CD14-positive monocyte (primary cell): ENCODE results near the gene GRHL1. TPM values are rescaled to one million over a fixed set of nuclear protein-coding genes. Genes with fewer than 3 reads are reported as not detected.
"Not testable (repeated sequence)": the region's sequence is repeated elsewhere in the genome, so short reads cannot be mapped to it uniquely, and the experiment has no call there.

Experiments used
- DNase-seq, 3 donors: peaks; one replicate each; pipeline ENCODE4 v3.0.0-alpha.2; 2011 to 2022
- H2AFZ ChIP-seq: 2 replicates; pipeline ENCODE4 v1.6.0; 2012; ENCODE audit warnings: mild to moderate bottlenecking, low read depth, low read length, inconsistent platforms; ENCODE audit not compliant: insufficient read depth, poor library complexity, severe bottlenecking
- H3K27ac ChIP-seq, 2 donors: 1 replicate in 1 of 2; 2 replicates in 1 of 2; pipeline ENCODE4 v1.5.1; 2012 to 2013; ENCODE audit warnings: low read length in 2 of 2, control low read depth in 1 of 2, inconsistent platforms in 1 of 2, low read depth in 1 of 2, mild to moderate bottlenecking in 1 of 2
- H3K27me3 ChIP-seq, 2 donors: one replicate each; pipeline versions ENCODE4 v1.6.0 to v1.6.1; 2011 to 2013; ENCODE audit warnings: low read length in 2 of 2; ENCODE audit not compliant: control insufficient read depth in 2 of 2, insufficient read depth in 2 of 2
- H3K36me3 ChIP-seq, 2 donors: replicated peaks in 1 of 2; 1 replicate in 1 of 2; 2 replicates in 1 of 2; pipeline versions ENCODE4 v1.5.1 to v1.6.1; 2012 to 2013; ENCODE audit warnings: low read length in 2 of 2, control low read depth in 1 of 2, inconsistent platforms in 1 of 2, mild to moderate bottlenecking in 1 of 2; ENCODE audit not compliant: insufficient read depth in 2 of 2, control insufficient read depth in 1 of 2
- H3K4me1 ChIP-seq, 2 donors: 1 replicate in 1 of 2; 2 replicates in 1 of 2; pipeline versions ENCODE4 v1.5.1 to v1.6.1; 2012 to 2013; ENCODE audit warnings: low read length in 2 of 2, control low read depth in 1 of 2, inconsistent platforms in 1 of 2, mild to moderate bottlenecking in 1 of 2, moderate library complexity in 1 of 2; ENCODE audit not compliant: insufficient read depth in 2 of 2, control insufficient read depth in 1 of 2
- H3K4me2 ChIP-seq: replicated peaks from 2 replicates; pipeline ENCODE3; 2012; ENCODE audit warnings: low read length, moderate library complexity, mild to moderate bottlenecking; ENCODE audit not compliant: poor library complexity, severe bottlenecking; ENCODE audit errors: extremely low read depth
- H3K4me3 ChIP-seq, 3 experiments: fragments of 200-600 bp in 1 of 3; sonication (generic) in 1 of 3; replicated peaks in 1 of 3; 1 replicate in 2 of 3; 2 replicates in 1 of 3; pipeline ENCODE4 v1.5.1; 2011 to 2013; ENCODE audit warnings: low read length in 3 of 3, mild to moderate bottlenecking in 3 of 3, control low read depth in 2 of 3, low read depth in 2 of 3, inconsistent platforms in 1 of 3, moderate library complexity in 1 of 3
- H3K79me2 ChIP-seq: 2 replicates; pipeline ENCODE4 v1.6.0; 2012; ENCODE audit warnings: mild to moderate bottlenecking, control low read depth, inconsistent platforms, low read length, moderate library complexity; ENCODE audit not compliant: insufficient read depth
- H3K9ac ChIP-seq: 2 replicates; pipeline ENCODE4 v1.6.0; 2017; ENCODE audit warnings: low read length, mild to moderate bottlenecking; ENCODE audit not compliant: insufficient read depth, poor library complexity, severe bottlenecking
- H3K9me3 ChIP-seq, 2 donors: replicated peaks in 1 of 2; 1 replicate in 1 of 2; 2 replicates in 1 of 2; pipeline versions ENCODE4 v1.5.1 to v1.6.1; 2012 to 2013; ENCODE audit warnings: low read length in 2 of 2, control low read depth in 1 of 2; ENCODE audit not compliant: control insufficient read depth in 1 of 2, insufficient read depth in 1 of 2
- H4K20me1 ChIP-seq: 2 replicates; pipeline ENCODE4 v1.6.0; 2012; ENCODE audit warnings: mild to moderate bottlenecking, low read length, control low read depth, moderate library complexity; ENCODE audit not compliant: insufficient read depth
- H3K27ac Mint-ChIP-seq, 7 donors: one replicate each; pipeline ENCODE4 v1.8.0; 2020; ENCODE audit warnings: mild to moderate bottlenecking in 7 of 7, mixed read lengths in 7 of 7, moderate library complexity in 6 of 7, inconsistent platforms in 2 of 7
- H3K27me3 Mint-ChIP-seq, 3 donors: one replicate each; pipeline ENCODE4 v1.8.0; 2021 to 2022; ENCODE audit warnings: low read depth in 3 of 3, mild to moderate bottlenecking in 3 of 3, mixed read lengths in 3 of 3, moderate library complexity in 3 of 3, inconsistent platforms in 1 of 3
- H3K36me3 Mint-ChIP-seq, 2 donors: one replicate each; pipeline ENCODE4 v1.8.0; 2020; ENCODE audit warnings: mixed read lengths in 2 of 2, inconsistent platforms in 1 of 2, mild to moderate bottlenecking in 1 of 2
- H3K4me1 Mint-ChIP-seq: one replicate; pipeline ENCODE4 v1.8.0; 2020; ENCODE audit warnings: mild to moderate bottlenecking, mixed read lengths
- H3K4me3 Mint-ChIP-seq, 2 donors: one replicate each; pipeline ENCODE4 v1.8.0; 2020; ENCODE audit warnings: mild to moderate bottlenecking in 2 of 2, mixed read lengths in 2 of 2, moderate library complexity in 1 of 2
- H3K9me3 Mint-ChIP-seq, 7 donors: one replicate each; pipeline ENCODE4 v1.8.0; 2020 to 2022; ENCODE audit warnings: mixed read lengths in 7 of 7, mild to moderate bottlenecking in 6 of 7, moderate library complexity in 6 of 7, inconsistent platforms in 2 of 7
- CTCF ChIP-seq: fragments of 200-600 bp; IDR thresholded peaks from one replicate; pipeline ENCODE4 v1.8.0; 2022; ENCODE audit warnings: antibody characterized with exemption, mild to moderate bottlenecking
- WGBS: methylation state at CpG from one replicate; pipeline ENCODE4 v1.1.5; 2013; ENCODE audit warnings: missing lambda C conversion rate; ENCODE audit not compliant: insufficient coverage; 5-methylcytosine and 5-hydroxymethylcytosine counted together
- intact Hi-C, 2 donors: fragments of 100-400 bp; cut with micrococcal nuclease; formaldehyde crosslinking; loops; one replicate each; pipeline versions ENCODE4 v1.15.0 to v1.15.1; 2023
- polyA plus RNA-seq, 3 donors: library from polyadenylated mRNA; depleted of rRNA in 1 of 3; unstranded in 2 of 3; stranded (reverse) in 1 of 3; fragments of 300-500 nt in 2 of 3; fragments of >200 nt in 1 of 3; fragmentation: Illumina TruSeq in 2 of 3; gene quantifications; 1 replicate in 2 of 3; 2 replicates in 1 of 3; pipeline ENCODE4 v1.2.3, GENCODE V29; 2012 to 2021

The GRHL1 gene
- polyA plus RNA-seq, 3 donors = 0.08 TPM; not detected in 2

- H3K36me3 Mint-ChIP-seq = no peaks in the 10 kb centered on the region
- no peaks in the 10 kb centered on the region for H3K27me3 ChIP-seq
- no peak overlapping the region for H3K27ac Mint-ChIP-seq
- H3K9me3 ChIP-seq = peaks cover 4 to 11% of the 10 kb centered on the region in 2 donors
- WGBS = 95% methylated on average over 34 of the region's 42 CpGs
- TF ChIP-seq CTCF = no peak
- H3K36me3 ChIP-seq = no peaks in the 10 kb centered on the region
- no peaks in the 10 kb centered on the region for H4K20me1 ChIP-seq
- peaks cover 3 to 14% (median 8%) of the 10 kb centered on the region in 3 donors for H3K27me3 Mint-ChIP-seq
- H3K4me3 ChIP-seq = no peak overlapping the region
- no peaks in the 10 kb centered on the region for H3K79me2 ChIP-seq
- intact Hi-C loops = no loop called here
- H3K4me1 Mint-ChIP-seq = peaks cover 18% of the 10 kb centered on the region
- no peak overlapping the region for H2AFZ ChIP-seq
- no peak for DNase-seq
- peaks cover 12 to 19% of the 10 kb centered on the region in 2 donors for H3K4me1 ChIP-seq
- H3K4me3 Mint-ChIP-seq = no peak overlapping the region
- peaks cover 0 to 12% (median 3%) of the 10 kb centered on the region in 7 donors for H3K9me3 Mint-ChIP-seq
- no peak overlapping the region for H3K27ac ChIP-seq
- no peak overlapping the region for H3K4me2 ChIP-seq
- H3K9ac ChIP-seq = no peak overlapping the region
Measured at GRCh38 chr2:10014418-10015190, 63.1 kb downstream of the GRHL1 start.

GRCh38 chr2:10015376-10015989 is 64.0 kb downstream of the GRHL1 start:
- H3K79me2 ChIP-seq, H2AFZ ChIP-seq, H3K27me3 Mint-ChIP-seq, H3K9ac ChIP-seq, H3K27ac Mint-ChIP-seq, H3K4me2 ChIP-seq, H3K27me3 ChIP-seq, H3K4me3 ChIP-seq, H3K36me3 Mint-ChIP-seq, H3K27ac ChIP-seq, H4K20me1 ChIP-seq, H3K4me3 Mint-ChIP-seq, H3K36me3 ChIP-seq, intact Hi-C loops, DNase-seq: not testable (repeated sequence)
- H3K4me1 ChIP-seq = peaks cover 21 to 28% of the 10 kb centered on the region in 2 donors
- H3K4me1 Mint-ChIP-seq = peaks cover 26% of the 10 kb centered on the region
- H3K9me3 Mint-ChIP-seq = peaks cover 0 to 12% (median 3%) of the 10 kb centered on the region in 7 donors
- WGBS = 97% methylated on average over 25 of the region's 44 CpGs
- H3K9me3 ChIP-seq = peaks cover 4 to 11% of the 10 kb centered on the region in 2 donors
